SH-SY5Y (cell line): ENCODE measurements around the gene MTCL3.

Experiments
- GATA2 ChIP-seq: IDR thresholded peaks from 2 replicates; pipeline ENCODE4 v1.6.1; 2011; ENCODE audit warnings: mild to moderate bottlenecking, low read depth, low read length
- GATA3 ChIP-seq: IDR thresholded peaks from 2 replicates; pipeline ENCODE4 v1.6.1; 2011; ENCODE audit warnings: low read depth, mild to moderate bottlenecking, low read length, moderate library complexity

GRCh38 chr6:127481628-127482027 lies 37.5 kb downstream of the MTCL3 start:
- TF ChIP-seq GATA2 (no peak), GATA3 (no peak)
